ENCODE results near the gene AKAP5. TPM values are rescaled to one million over a fixed set of nuclear protein-coding genes. Genes with fewer than 3 reads are reported as not detected.

AKAP5 gene
- total and polyA plus RNA-seq, 2 donors (not counting 1 experiment from before 2014, with no cell fraction given), result 0.17 to 0.19 TPM

DNA sequence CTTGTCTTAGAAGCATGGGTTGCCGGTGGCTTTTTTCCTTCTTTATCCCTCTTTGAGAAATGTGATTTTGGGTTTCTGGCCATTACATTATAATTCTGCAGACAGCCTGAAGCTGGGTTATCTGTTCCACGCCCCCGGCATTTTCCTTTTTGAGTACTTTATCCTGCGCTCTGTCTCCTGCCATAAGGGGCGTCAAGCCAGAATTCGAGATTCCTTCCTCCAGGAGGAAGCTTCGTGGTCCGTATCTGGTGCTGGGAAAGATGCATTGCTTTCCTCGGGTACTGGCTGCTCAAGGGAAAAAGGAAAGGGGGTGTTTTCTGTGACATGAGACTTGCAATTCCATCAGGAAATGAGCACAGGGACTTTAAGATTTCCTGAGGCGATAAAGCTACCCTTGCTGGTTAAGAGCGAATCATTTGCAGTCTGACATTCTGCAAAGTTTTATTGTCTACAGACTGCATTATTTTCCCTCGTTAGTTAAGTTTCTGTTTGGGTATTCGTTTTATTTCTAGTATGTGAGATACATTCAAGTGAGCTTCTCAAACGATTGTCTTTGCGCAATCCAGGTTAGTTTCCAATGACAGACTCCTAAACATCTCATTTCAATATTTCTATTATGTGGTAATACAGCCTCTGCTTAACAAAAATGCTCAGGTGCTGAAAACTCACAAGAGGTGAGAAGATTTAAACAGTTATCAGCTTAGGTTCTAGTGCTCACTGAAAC is 694 bp downstream of the AKAP5 start:
- no peaks in the 10 kb centered on the region for H3K9me3 ChIP-seq (ENCODE audit: control insufficient read depth, insufficient read depth, low read depth, low read length)
- peak overlapping the region; percentile 96 for H3K4me2 ChIP-seq (ENCODE audit: extremely low read depth, insufficient read depth, low read length)
- H4K20me1 ChIP-seq (ENCODE audit: control insufficient read depth, extremely low read depth, insufficient read depth, low read length), result no peaks in the 10 kb centered on the region
- no peaks in the 10 kb centered on the region for H3K4me1 ChIP-seq (ENCODE audit: control insufficient read depth, extremely low read depth, insufficient read depth, low read length)
- no peaks in the 10 kb centered on the region for H3K36me3 ChIP-seq (ENCODE audit: control insufficient read depth, insufficient read depth, low read length)
- H3K27me3 ChIP-seq (ENCODE audit: control insufficient read depth, insufficient read depth, low read length), result no peaks in the 10 kb centered on the region
- TF ChIP-seq, protein P1, sequence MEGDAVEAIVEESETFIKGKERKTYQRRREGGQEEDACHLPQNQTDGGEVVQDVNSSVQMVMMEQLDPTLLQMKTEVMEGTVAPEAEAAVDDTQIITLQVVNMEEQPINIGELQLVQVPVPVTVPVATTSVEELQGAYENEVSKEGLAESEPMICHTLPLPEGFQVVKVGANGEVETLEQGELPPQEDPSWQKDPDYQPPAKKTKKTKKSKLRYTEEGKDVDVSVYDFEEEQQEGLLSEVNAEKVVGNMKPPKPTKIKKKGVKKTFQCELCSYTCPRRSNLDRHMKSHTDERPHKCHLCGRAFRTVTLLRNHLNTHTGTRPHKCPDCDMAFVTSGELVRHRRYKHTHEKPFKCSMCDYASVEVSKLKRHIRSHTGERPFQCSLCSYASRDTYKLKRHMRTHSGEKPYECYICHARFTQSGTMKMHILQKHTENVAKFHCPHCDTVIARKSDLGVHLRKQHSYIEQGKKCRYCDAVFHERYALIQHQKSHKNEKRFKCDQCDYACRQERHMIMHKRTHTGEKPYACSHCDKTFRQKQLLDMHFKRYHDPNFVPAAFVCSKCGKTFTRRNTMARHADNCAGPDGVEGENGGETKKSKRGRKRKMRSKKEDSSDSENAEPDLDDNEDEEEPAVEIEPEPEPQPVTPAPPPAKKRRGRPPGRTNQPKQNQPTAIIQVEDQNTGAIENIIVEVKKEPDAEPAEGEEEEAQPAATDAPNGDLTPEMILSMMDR (conservative IDR thresholded peaks at IDR 0.05 in 1 of 2, IDR thresholded peaks at IDR 0.05 in 1 of 2; ENCODE audit: low read depth in 1 of 2, low read length in 2 of 2), result peak; percentile 16 to 43
- TF ChIP-seq EZH2 (IDR thresholded peaks at IDR 0.05; ENCODE audit: low read length, missing control alignments), result no peak
- DNase-seq (ENCODE audit: low read depth in 2 of 2), result peak; percentile 39 to 73
- peak overlapping the region; percentile 49 for H3K9ac ChIP-seq (ENCODE audit: insufficient read depth, low read length)
- H3K27ac ChIP-seq (ENCODE audit: insufficient read depth, low read length), result no peak overlapping the region
- H3K79me2 ChIP-seq (ENCODE audit: control insufficient read depth, insufficient read depth, low read length), result no peaks in the 10 kb centered on the region
- peak overlapping the region; percentile 65 to 75 (median 68) for H3K4me3 ChIP-seq (replicated peaks in 1 of 4; ENCODE audit: control extremely low read depth in 1 of 4, insufficient read depth in 1 of 4, low read depth in 3 of 4, low read length in 4 of 4)
- H2AFZ ChIP-seq (ENCODE audit: low read length), result peak overlapping the region; percentile 75

DNA sequence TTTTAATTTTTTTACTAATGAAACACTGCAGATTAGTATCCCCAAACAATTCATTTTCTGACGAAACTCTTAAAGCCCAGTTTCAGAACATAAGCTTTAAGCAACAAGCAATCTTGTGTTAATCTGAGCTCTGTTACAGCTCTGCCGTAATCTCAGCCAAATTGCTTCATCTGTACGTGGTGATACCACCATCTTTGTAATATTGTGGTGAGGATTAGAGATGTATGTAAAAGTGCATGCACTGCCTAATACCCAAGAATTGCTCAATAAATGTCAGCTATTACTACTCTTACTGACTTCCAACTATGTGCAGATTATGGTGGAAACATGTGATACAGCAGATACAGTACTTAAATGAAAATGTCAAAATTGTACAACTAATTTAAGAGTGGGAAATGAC is 1.8 kb downstream of the AKAP5 start:
- no peak overlapping the region for H3K9ac ChIP-seq (ENCODE audit: insufficient read depth, low read length)
- no peak overlapping the region for H3K4me3 ChIP-seq (replicated peaks in 1 of 4; ENCODE audit: control extremely low read depth in 1 of 4, insufficient read depth in 1 of 4, low read depth in 3 of 4, low read length in 4 of 4)
- H2AFZ ChIP-seq (ENCODE audit: low read length), result no peak overlapping the region
- no peaks in the 10 kb centered on the region for H3K79me2 ChIP-seq (ENCODE audit: control insufficient read depth, insufficient read depth, low read length)
- no peak for TF ChIP-seq EZH2 (IDR thresholded peaks at IDR 0.05; ENCODE audit: low read length, missing control alignments)
- TF ChIP-seq, protein P1 (conservative IDR thresholded peaks at IDR 0.05 in 1 of 2, IDR thresholded peaks at IDR 0.05 in 1 of 2; ENCODE audit: low read depth in 1 of 2, low read length in 2 of 2), result no peak
- no peaks in the 10 kb centered on the region for H3K9me3 ChIP-seq (ENCODE audit: control insufficient read depth, insufficient read depth, low read depth, low read length)
- H3K27ac ChIP-seq (ENCODE audit: insufficient read depth, low read length), result no peak overlapping the region
- no peaks in the 10 kb centered on the region for H3K4me1 ChIP-seq (ENCODE audit: control insufficient read depth, extremely low read depth, insufficient read depth, low read length)
- no peaks in the 10 kb centered on the region for H3K36me3 ChIP-seq (ENCODE audit: control insufficient read depth, insufficient read depth, low read length)
- DNase-seq (ENCODE audit: low read depth in 2 of 2), result peak in 1 of 2 donors; percentile 11
- no peak overlapping the region for H3K4me2 ChIP-seq (ENCODE audit: extremely low read depth, insufficient read depth, low read length)
- H3K27me3 ChIP-seq (ENCODE audit: control insufficient read depth, insufficient read depth, low read length), result no peaks in the 10 kb centered on the region
- H4K20me1 ChIP-seq (ENCODE audit: control insufficient read depth, extremely low read depth, insufficient read depth, low read length), result no peaks in the 10 kb centered on the region

DNA sequence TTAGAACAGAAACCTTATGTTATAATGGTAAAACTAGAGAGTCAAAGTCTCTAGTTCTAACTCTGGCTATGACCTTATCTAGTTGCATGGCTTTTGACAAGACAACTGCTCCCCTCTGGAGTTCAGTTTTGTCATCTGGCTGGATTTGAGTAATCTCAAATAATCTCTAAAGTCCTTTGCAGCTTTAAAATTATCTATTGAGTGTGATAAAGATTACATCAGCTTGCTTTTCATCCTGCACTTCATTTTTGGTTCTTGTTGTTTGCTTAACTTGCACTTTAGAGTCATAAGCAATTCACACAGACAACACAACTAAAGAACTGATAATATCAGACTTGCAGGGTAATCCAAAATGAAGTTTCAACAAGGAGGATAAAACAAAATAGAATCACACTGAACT is 2.3 kb downstream of the AKAP5 start:
- H3K4me2 ChIP-seq (ENCODE audit: extremely low read depth, insufficient read depth, low read length), result no peak overlapping the region
- no peak for TF ChIP-seq EZH2 (IDR thresholded peaks at IDR 0.05; ENCODE audit: low read length, missing control alignments)
- H3K27me3 ChIP-seq (ENCODE audit: control insufficient read depth, insufficient read depth, low read length), result no peaks in the 10 kb centered on the region
- H3K9ac ChIP-seq (ENCODE audit: insufficient read depth, low read length), result no peak overlapping the region
- H4K20me1 ChIP-seq (ENCODE audit: control insufficient read depth, extremely low read depth, insufficient read depth, low read length), result no peaks in the 10 kb centered on the region
- no peaks in the 10 kb centered on the region for H3K79me2 ChIP-seq (ENCODE audit: control insufficient read depth, insufficient read depth, low read length)
- no peak overlapping the region for H2AFZ ChIP-seq (ENCODE audit: low read length)
- H3K36me3 ChIP-seq (ENCODE audit: control insufficient read depth, insufficient read depth, low read length), result no peaks in the 10 kb centered on the region
- H3K27ac ChIP-seq (ENCODE audit: insufficient read depth, low read length), result no peak overlapping the region
- H3K9me3 ChIP-seq (ENCODE audit: control insufficient read depth, insufficient read depth, low read depth, low read length), result no peaks in the 10 kb centered on the region
- H3K4me1 ChIP-seq (ENCODE audit: control insufficient read depth, extremely low read depth, insufficient read depth, low read length), result no peaks in the 10 kb centered on the region
- DNase-seq (ENCODE audit: low read depth in 2 of 2), result no peak
- no peak overlapping the region for H3K4me3 ChIP-seq (replicated peaks in 1 of 4; ENCODE audit: control extremely low read depth in 1 of 4, insufficient read depth in 1 of 4, low read depth in 3 of 4, low read length in 4 of 4)

All from fibroblast of lung (primary cell).